Subcutaneous abdominal adipose tissue (tissue), 5 donors: ENCODE data around the gene CDYL.

ENCODE experiments used
- H3K27ac ChIP-seq: one replicate; pipeline ENCODE4 v1.7.0; 2013; ENCODE audit warnings: low read depth, mild to moderate bottlenecking, inconsistent platforms, low read length, moderate library complexity
- H3K27me3 ChIP-seq, 5 donors: one replicate each; pipeline ENCODE4 v1.7.0; 2013; ENCODE audit warnings: low read length in 5 of 5, inconsistent platforms in 1 of 5; ENCODE audit not compliant: control insufficient read depth in 5 of 5, insufficient read depth in 4 of 5
- H3K36me3 ChIP-seq, 5 donors: one replicate each; pipeline ENCODE4 v1.7.0; 2013; ENCODE audit warnings: low read length in 5 of 5; ENCODE audit not compliant: control insufficient read depth in 5 of 5, insufficient read depth in 5 of 5
- H3K4me1 ChIP-seq, 5 donors: one replicate each; pipeline ENCODE4 v1.7.0; 2013; ENCODE audit warnings: low read length in 5 of 5, mild to moderate bottlenecking in 3 of 5, moderate library complexity in 1 of 5; ENCODE audit not compliant: control insufficient read depth in 5 of 5, insufficient read depth in 5 of 5
- H3K4me3 ChIP-seq, 5 donors: one replicate each; pipeline ENCODE4 v1.7.0; 2013; ENCODE audit warnings: low read length in 5 of 5, low read depth in 1 of 5
- H3K9ac ChIP-seq, 5 donors: one replicate each; pipeline ENCODE4 v1.7.0; 2013; ENCODE audit warnings: low read length in 5 of 5, mild to moderate bottlenecking in 4 of 5, moderate library complexity in 3 of 5
- H3K9me3 ChIP-seq, 5 donors: one replicate each; pipeline ENCODE4 v1.7.0; 2013; ENCODE audit warnings: low read length in 5 of 5; ENCODE audit not compliant: control insufficient read depth in 5 of 5
- donor health status: healthy.
- donor health status: healthy.
- donor health status: healthy.
- donor health status: healthy.
- donor health status: healthy.

CDYL gene

DNA sequence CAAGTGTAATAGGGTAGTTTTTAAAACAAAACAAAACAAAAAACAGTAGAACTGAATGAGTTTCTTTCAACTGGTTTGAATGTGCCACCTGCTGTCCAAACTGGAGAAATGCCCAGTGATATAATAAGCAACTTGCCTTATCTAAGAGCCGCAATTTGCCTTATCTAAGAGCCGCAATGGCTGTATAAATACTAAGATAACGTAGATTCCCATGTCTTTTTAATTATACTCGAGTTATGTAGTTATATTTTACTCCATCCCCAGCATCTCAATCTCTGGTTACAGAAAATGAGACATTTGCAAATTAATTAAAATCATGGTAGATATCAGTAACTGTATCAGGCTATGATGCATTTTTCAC is 160.5 kb downstream of the CDYL start:
- Histone ChIP-seq H3K4me1 (peaks cover 0 to 26% (median 17%) of the 10 kb centered on the region in 5 donors), H3K27ac (no peak overlapping the region), H3K9me3 (no peaks in the 10 kb centered on the region), H3K36me3 (peaks cover 0 to 3% (median 3%) of the 10 kb centered on the region in 5 donors), H3K4me3 (no peak overlapping the region), H3K9ac (no peak overlapping the region), H3K27me3 (no peaks in the 10 kb centered on the region)

DNA sequence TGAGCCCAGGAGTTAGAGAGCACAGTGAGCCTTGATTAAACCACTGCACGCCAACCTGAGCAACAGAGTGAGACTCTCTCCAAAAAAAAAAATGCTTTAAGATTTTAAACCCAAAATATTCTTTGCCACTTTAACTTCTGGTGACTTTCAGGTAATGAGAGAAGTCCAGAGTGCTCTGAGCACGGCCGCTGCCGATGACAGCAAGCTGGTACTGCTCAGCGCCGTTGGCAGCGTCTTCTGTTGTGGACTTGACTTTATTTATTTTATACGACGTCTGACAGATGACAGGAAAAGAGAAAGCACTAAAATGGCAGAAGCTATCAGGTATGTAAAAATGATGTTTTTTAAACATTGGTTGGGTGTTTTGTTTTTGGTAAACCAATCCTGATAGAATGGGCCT is 161.2 kb downstream of the CDYL start:
- Histone ChIP-seq H3K27me3 (no peaks in the 10 kb centered on the region), H3K9ac (no peak overlapping the region), H3K9me3 (no peaks in the 10 kb centered on the region), H3K4me1 (peaks cover 0 to 26% (median 16%) of the 10 kb centered on the region in 5 donors), H3K27ac (no peak overlapping the region), H3K4me3 (no peak overlapping the region), H3K36me3 (peaks cover 0 to 3% (median 3%) of the 10 kb centered on the region in 5 donors)

DNA sequence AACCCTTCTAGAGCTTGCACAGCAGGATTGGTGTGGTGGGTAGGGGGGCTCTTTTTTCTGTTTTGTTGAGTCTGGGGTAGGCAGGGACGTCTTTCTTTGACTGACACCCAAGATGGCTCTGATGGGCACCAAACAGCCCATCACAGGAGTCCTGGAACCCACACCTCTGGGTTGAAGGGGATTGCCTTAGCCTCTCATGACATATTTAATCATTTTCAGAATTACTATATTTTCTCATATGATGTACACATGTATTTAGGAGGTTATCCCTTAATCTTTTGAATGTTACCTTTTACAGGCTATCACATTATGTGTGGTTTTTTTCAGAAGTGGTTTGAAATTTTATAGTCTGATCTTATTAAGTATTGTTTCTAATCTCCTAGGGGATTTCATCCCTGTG is 163.0 kb downstream of the CDYL start:
- peaks cover 0 to 4% (median 4%) of the 10 kb centered on the region in 5 donors for H3K36me3 ChIP-seq
- peaks cover 0 to 25% (median 19%) of the 10 kb centered on the region in 5 donors for H3K4me1 ChIP-seq
- no peak overlapping the region for H3K4me3 ChIP-seq
- H3K9me3 ChIP-seq = no peaks in the 10 kb centered on the region
- no peak overlapping the region for H3K9ac ChIP-seq
- no peak overlapping the region for H3K27ac ChIP-seq
- H3K27me3 ChIP-seq = no peaks in the 10 kb centered on the region

DNA sequence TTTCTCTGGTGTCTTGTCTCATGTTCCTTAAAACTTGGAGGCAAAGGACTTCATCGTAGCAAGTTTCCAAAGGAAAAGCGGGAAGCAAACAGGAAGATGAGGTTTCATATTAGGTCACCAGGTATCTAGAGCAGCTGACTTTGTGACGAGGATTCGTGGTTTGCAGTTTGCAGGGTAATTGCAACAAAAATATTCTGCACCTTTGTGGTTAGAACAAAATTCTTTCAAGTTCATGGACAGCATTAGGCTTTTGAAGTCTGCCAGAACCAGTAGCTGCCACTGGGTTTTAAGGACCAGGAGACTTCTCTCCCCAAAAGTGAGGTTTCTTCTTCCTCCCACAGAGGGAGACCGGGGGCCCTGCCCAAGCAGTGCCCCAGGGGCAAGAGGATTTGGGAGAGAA is 164.2 kb downstream of the CDYL start:
- Histone ChIP-seq H3K27ac (no peak overlapping the region), H3K36me3 (peaks cover 0 to 14% (median 14%) of the 10 kb centered on the region in 5 donors), H3K4me1 (peaks cover 0 to 25% (median 19%) of the 10 kb centered on the region in 5 donors), H3K9me3 (no peaks in the 10 kb centered on the region), H3K27me3 (no peaks in the 10 kb centered on the region), H3K4me3 (no peak overlapping the region), H3K9ac (no peak overlapping the region)

DNA sequence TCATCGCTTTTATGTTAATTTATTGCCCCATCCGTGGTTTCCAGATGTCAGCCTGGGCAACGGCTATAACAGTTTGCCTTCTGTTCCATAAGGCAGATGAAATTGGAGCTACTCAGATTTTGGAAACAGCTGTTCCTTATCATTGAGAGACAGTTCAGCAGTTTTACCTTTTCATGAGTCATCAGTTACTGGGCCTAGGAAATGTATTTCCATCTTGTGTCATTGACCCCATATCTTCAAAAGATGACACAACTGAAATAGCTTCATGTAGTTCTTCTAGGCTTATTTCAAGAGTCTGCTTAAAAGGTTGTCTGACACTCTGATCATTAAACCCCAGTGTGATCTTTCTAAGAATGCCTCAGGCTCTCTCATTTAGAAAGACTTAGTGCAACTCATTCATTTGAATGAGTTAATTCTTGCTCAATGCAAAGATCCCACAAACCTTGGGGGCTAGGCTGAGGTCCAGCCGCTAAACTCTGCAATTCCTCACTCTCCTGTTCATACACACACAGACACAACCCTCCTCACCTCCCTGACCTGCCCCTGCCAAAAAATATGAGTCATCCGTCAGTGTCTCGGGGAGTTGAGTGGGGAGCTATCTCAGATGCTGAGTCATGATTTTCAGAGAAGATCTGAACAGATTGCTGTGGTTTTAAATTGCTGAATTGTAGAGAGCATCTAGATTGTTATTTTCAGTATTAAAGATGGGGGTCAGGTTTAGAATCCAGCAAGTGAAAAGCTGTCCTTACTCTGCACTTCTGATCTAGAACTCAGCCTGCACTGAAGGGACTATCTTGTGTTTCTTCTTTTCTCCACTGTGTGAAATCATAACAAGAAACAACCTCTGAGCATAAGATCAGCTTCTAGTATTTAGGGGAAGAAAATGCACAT is 165.8 kb downstream of the CDYL start:
- Histone ChIP-seq H3K36me3 (peaks cover 0 to 29% (median 23%) of the 10 kb centered on the region in 5 donors), H3K4me3 (no peak overlapping the region), H3K27ac (no peak overlapping the region)

DNA sequence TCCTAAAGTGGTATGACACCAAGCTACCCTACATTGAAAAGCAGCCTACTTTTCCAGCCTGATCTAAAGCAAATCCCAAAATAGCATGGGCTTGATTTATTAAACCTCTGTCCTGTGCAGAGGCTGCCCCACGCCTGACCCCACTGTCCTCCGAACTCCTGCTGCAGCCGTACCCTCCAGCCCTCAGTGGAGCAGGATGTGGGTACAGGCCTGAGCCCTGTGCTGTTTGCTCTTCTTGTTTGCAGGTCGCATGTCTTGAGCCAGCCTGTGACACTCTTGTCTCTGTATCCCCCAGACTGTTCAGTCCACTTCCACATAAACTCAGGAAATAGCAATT is 166.4 kb downstream of the CDYL start:
- Histone ChIP-seq H3K27me3 (no peaks in the 10 kb centered on the region), H3K9me3 (no peaks in the 10 kb centered on the region), H3K4me1 (peaks cover 0 to 19% (median 16%) of the 10 kb centered on the region in 5 donors), H3K36me3 (peaks cover 0 to 34% (median 24%) of the 10 kb centered on the region in 5 donors), H3K9ac (peak overlapping the region in 1 of 5 donors; percentile 3), H3K27ac (peak overlapping the region; percentile 25), H3K4me3 (no peak overlapping the region)

More for the DNA sequence above, 165.8 kb downstream of the CDYL start:
- Histone ChIP-seq H3K9ac (no peak overlapping the region), H3K9me3 (no peaks in the 10 kb centered on the region), H3K4me1 (peaks cover 0 to 19% (median 16%) of the 10 kb centered on the region in 5 donors), H3K27me3 (no peaks in the 10 kb centered on the region)

DNA sequence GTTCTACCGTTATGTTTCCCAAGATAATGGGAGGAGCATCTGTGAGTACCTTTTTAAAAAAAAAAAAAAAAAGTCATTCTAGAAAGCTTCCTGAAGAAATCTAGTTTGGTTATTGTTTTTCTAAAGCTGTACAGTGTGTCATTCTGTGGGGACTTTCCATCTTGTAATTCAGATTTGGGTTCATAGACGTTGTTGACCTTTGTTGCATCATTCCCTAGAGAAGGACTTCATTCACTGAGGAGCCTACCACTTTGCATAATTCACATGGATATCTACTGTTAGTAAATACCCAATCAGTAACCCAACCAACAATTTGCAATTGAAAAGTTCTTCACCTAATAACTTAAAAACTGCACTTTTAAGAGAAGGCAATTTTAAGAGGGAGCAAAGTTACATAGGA is 167.5 kb downstream of the CDYL start:
- H3K27me3 ChIP-seq = no peaks in the 10 kb centered on the region
- no peak overlapping the region for H3K9ac ChIP-seq
- H3K9me3 ChIP-seq = no peaks in the 10 kb centered on the region
- peaks cover 0 to 19% (median 16%) of the 10 kb centered on the region in 5 donors for H3K4me1 ChIP-seq
- no peak overlapping the region for H3K4me3 ChIP-seq
- H3K36me3 ChIP-seq = peaks cover 0 to 41% (median 30%) of the 10 kb centered on the region in 5 donors
- H3K27ac ChIP-seq = no peak overlapping the region

DNA sequence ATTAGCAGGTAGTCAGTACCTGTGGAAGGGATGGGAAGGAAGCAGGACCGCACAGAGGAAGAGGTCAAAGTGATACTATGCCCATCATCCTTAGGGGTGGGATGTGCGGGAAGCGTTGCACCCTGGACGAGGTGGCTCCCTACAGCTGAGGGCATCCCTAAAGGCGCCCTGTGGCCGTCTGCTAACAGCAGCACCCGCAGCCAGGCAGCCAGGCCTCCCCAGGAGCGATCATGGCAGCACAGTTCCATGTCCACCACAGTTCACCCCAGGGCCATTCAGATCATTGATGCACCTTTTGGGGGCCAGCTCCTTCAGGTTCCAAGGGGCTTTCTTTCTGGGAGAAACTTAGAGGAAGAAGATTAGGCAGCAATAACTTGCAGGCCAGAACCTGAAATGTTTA is 168.1 kb downstream of the CDYL start:
- Histone ChIP-seq H3K9me3 (no peaks in the 10 kb centered on the region), H3K27me3 (no peaks in the 10 kb centered on the region), H3K27ac (no peak overlapping the region), H3K9ac (no peak overlapping the region), H3K4me1 (peaks cover 0 to 19% (median 16%) of the 10 kb centered on the region in 5 donors), H3K36me3 (peaks cover 0 to 46% (median 35%) of the 10 kb centered on the region in 5 donors), H3K4me3 (no peak overlapping the region)

DNA sequence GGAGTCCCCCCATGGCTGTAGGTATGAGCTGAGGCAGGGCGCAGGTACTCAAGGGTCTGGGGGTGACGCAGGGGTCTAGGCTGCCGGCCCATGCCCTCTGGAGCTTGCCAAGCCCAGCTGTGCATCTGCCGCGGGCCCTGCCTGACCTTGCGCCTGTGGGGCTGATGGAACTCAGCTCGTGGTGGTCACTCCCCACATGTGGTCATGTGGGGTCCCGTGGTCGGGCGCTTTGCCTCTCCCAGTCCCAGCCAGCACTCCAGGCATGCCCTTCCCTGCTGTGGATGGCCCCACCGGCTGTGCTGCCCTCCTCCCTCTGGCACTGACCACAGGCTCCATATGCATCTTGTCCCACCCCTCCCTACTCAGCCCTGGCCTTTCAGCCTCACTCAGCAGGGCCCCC is 170.3 kb downstream of the CDYL start:
- H3K4me1 ChIP-seq = peaks cover 0 to 19% (median 16%) of the 10 kb centered on the region in 5 donors
- no peak overlapping the region for H3K27ac ChIP-seq
- H3K36me3 ChIP-seq = peaks cover 0 to 54% (median 46%) of the 10 kb centered on the region in 5 donors
- no peak overlapping the region for H3K4me3 ChIP-seq
- H3K27me3 ChIP-seq = no peaks in the 10 kb centered on the region
- H3K9me3 ChIP-seq = no peaks in the 10 kb centered on the region
- H3K9ac ChIP-seq = no peak overlapping the region

DNA sequence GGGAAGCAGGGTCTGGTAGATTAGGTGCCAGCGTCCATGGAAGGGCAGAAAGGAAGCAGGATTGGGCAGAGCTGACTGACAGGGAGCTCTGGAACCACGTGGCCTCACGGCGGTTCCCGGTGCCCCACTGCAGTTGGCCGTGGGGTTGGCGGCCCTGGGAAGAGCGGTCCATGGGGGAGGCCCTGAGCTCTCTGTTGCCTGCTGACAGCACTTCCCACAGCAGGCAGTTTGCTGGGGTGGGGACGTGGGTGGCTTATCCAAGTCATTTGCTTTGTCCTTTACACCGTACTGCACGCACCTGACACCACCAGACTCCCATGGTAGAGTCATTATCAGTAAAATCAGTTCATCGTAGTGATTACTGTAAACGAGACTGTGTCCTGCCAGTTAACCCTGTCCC is 171.5 kb downstream of the CDYL start:
- peaks cover 0 to 62% (median 53%) of the 10 kb centered on the region in 5 donors for H3K36me3 ChIP-seq

More for the DNA sequence above, 171.5 kb downstream of the CDYL start:
- no peak overlapping the region for H3K9ac ChIP-seq
- peaks cover 0 to 9% (median 5%) of the 10 kb centered on the region in 5 donors for H3K4me1 ChIP-seq
- no peaks in the 10 kb centered on the region for H3K9me3 ChIP-seq
- H3K27me3 ChIP-seq = no peaks in the 10 kb centered on the region
- no peak overlapping the region for H3K4me3 ChIP-seq
- H3K27ac ChIP-seq = no peak overlapping the region
